Measurements from ENCODE around the gene PCDH12. TPM values are rescaled to one million over a fixed set of nuclear protein-coding genes. Genes with fewer than 3 reads are reported as not detected.

PCDH12 gene
- total and polyA plus RNA-seq, 2 of the 8 experiments (the other 6 are each of a cell fraction or from before 2014, with no cell fraction given) = 0.06 to 0.17 TPM

- no peak overlapping the region for H3K4me3 ChIP-seq (ENCODE audit: extremely low read depth in 1 of 4, insufficient read depth in 2 of 4, low read depth in 3 of 4, low read length in 4 of 4)
- H2AK5ac ChIP-seq (ENCODE audit: low read depth, low read length) = no peak overlapping the region
- CTCF ChIA-PET (ENCODE audit: partially characterized antibody) = interaction anchor here (0.6 to 2.3 kb wide), 6 partner anchors 9 to 241 kb away, joined by 3 to 9 read pairs (median 3); no protein-coding TSS in a partner anchor
- H2BK20ac ChIP-seq (ENCODE audit: low read length) = no peak overlapping the region
- DNase-seq (ENCODE audit: low read depth in 1 of 2, low spot score in 2 of 2) = no peak
- H3K56ac ChIP-seq (replicated peaks; ENCODE audit: insufficient read length, low read depth, low read length) = no peak overlapping the region
- H4K20me1 ChIP-seq (replicated peaks in 1 of 2; ENCODE audit: control insufficient read depth in 1 of 2, insufficient read depth in 2 of 2, low read length in 2 of 2) = no peaks in the 10 kb centered on the region
- no peak overlapping the region for H2BK120ac ChIP-seq (replicated peaks; ENCODE audit: low read depth, low read length)
- no peaks in the 10 kb centered on the region for H3K79me1 ChIP-seq (ENCODE audit: low read depth, low read length)
- no peak overlapping the region for H3K4ac ChIP-seq (replicated peaks; ENCODE audit: insufficient read length, low read depth, low read length)
- no peaks in the 10 kb centered on the region for H3K79me2 ChIP-seq (ENCODE audit: control insufficient read depth in 1 of 2, insufficient read depth in 2 of 2, low read length in 2 of 2)
- H2AFZ ChIP-seq (ENCODE audit: low read length) = no peak overlapping the region
- no peak overlapping the region for H2BK5ac ChIP-seq (ENCODE audit: low read depth, low read length)
- H3K36me3 ChIP-seq (ENCODE audit: control insufficient read depth in 2 of 4, insufficient read depth in 4 of 4, low read length in 3 of 4) = no peaks in the 10 kb centered on the region
- no peak overlapping the region for H4K91ac ChIP-seq (replicated peaks; ENCODE audit: insufficient read length, low read length)
- no peak overlapping the region for H3K18ac ChIP-seq (ENCODE audit: extremely low read depth, low read length)
- POLR2A ChIA-PET (ENCODE audit: partially characterized antibody) = interaction anchor here (1.4 kb wide), 1 partner anchor 20 kb away, joined by 4 read pairs; no protein-coding TSS in a partner anchor
- no peaks in the 10 kb centered on the region for H3K9me3 ChIP-seq (ENCODE audit: insufficient read depth in 2 of 2, low read depth in 1 of 2, low read length in 1 of 2)
- no peak overlapping the region for H3K9ac ChIP-seq (replicated peaks in 1 of 4; ENCODE audit: extremely low read depth in 1 of 4, low read depth in 3 of 4, low read length in 3 of 4)
- no peak overlapping the region for H3K4me2 ChIP-seq (ENCODE audit: insufficient read depth in 1 of 2, low read depth in 2 of 2, low read length in 2 of 2)
- H3K23ac ChIP-seq (ENCODE audit: insufficient read length) = no peak overlapping the region
- H3K27ac ChIP-seq (ENCODE audit: low read depth, low read length) = no peak overlapping the region
- H2BK15ac ChIP-seq (ENCODE audit: low read length) = no peak overlapping the region
- H2BK12ac ChIP-seq (ENCODE audit: low read depth, low read length) = no peak overlapping the region
- H3K4me1 ChIP-seq (replicated peaks in 1 of 4; ENCODE audit: control insufficient read depth in 3 of 4, insufficient read depth in 4 of 4, low read length in 3 of 4) = no peaks in the 10 kb centered on the region
- 59% methylated on average over 1 of the region's 1 CpG; no CpG with 5 or more reads in 1 of the 2 experiments for WGBS, 2 experiments (ENCODE audit: extremely low coverage in 1 of 2, insufficient coverage in 1 of 2, insufficient read length in 1 of 2, insufficient replicate concordance in 2 of 2, low coverage in 1 of 2, low lambda C conversion rate in 2 of 2, missing lambda C conversion rate in 1 of 2)
- no peak overlapping the region for H4K5ac ChIP-seq (ENCODE audit: insufficient read length, low read depth, low read length)
- no peak for FAIRE-seq
- H3K23me2 ChIP-seq (ENCODE audit: low read depth, low read length) = no peaks in the 10 kb centered on the region
- H4K8ac ChIP-seq (ENCODE audit: extremely low read depth, insufficient read depth, low read length) = no peak overlapping the region
- H3K14ac ChIP-seq (ENCODE audit: insufficient read length) = no peak overlapping the region
- no peaks in the 10 kb centered on the region; a peak in 1 of 7 replicates for H3K27me3 ChIP-seq (replicated peaks in 1 of 4; ENCODE audit: control insufficient read depth in 3 of 4, extremely low read depth in 1 of 4, insufficient read depth in 3 of 4, low read length in 3 of 4)
- TF ChIP-seq CHD2 (IDR thresholded peaks at IDR 0.05; ENCODE audit: low read length) (no peak), E2F6 (IDR thresholded peaks at IDR 0.05) (no peak), KDM5A (IDR thresholded peaks at IDR 0.05; ENCODE audit: low read length) (no peak), RBBP5 (IDR thresholded peaks at IDR 0.05; ENCODE audit: borderline replicate concordance, low read depth, low read length) (no peak), POLR2A (IDR thresholded peaks at IDR 0.05; ENCODE audit: control extremely low read depth in 1 of 2, low read depth in 2 of 2, low read length in 2 of 2) (no peak), GABPA (IDR thresholded peaks at IDR 0.05; ENCODE audit: borderline replicate concordance, insufficient read depth, low read length) (no peak), ATF2 (IDR thresholded peaks at IDR 0.05; ENCODE audit: low read length) (no peak), FOSL1 (IDR thresholded peaks at IDR 0.05; ENCODE audit: insufficient read depth, low read depth, low read length) (no peak), MAFK (IDR thresholded peaks at IDR 0.05; ENCODE audit: low read depth, low read length) (no peak), CBX5 (IDR thresholded peaks at IDR 0.05; ENCODE audit: low read depth, low read length) (no peak), BCL11A (IDR thresholded peaks at IDR 0.05; ENCODE audit: low read depth in 2 of 2, low read length in 2 of 2) (no peak)
- TF ChIP-seq, protein P1, sequence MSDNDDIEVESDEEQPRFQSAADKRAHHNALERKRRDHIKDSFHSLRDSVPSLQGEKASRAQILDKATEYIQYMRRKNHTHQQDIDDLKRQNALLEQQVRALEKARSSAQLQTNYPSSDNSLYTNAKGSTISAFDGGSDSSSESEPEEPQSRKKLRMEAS (IDR thresholded peaks at IDR 0.05) = no peak
Observed at GRCh38 chr5:141906517-141906916, 51.5 kb downstream of the PCDH12 start.
